Measurements from ENCODE around the gene USP28.

- TF ChIP-seq CTCF (IDR thresholded peaks at IDR 0.05; ENCODE audit: insufficient read depth, low read length): no peak
- TF ChIP-seq POLR2AphosphoS5 (IDR thresholded peaks at IDR 0.05; ENCODE audit: low read depth): no peak
These were observed 7.4 kb downstream of the USP28 start for GRCh38 chr11:113867843-113868503.

All from HL-60 (cell line).